Non-pigmented ciliary epithelial cell (primary cell): Measurements from ENCODE around the gene SMARCB1.
A peak's percentile ranks its signal among the peaks of the same experiment; 100 is the strongest.

ENCODE experiments used
- DNase-seq: peaks from one replicate; pipeline ENCODE4 v3.0.0-alpha.2; 2010; ENCODE audit warnings: low read depth

SMARCB1 gene

DNA sequence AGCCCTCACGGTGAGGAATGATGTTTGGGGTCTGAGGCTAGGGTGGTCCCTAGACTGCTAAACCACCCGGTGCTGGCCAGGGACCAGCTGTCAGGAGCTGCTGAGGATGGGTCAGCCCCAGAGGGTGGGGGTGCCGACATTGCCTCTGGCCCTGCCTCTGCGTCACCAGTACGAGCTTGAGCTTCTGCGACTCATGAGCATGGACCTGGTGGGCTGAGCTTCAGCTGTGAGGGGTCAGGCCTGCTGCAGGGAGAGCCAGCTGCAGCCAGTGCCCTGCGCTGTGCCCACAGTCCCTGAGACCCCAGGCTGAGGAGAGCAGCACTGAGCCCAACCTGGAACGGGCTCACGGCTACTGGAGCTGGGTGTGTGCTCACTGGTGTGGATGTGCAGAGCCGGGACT is 45.0 kb downstream of the SMARCB1 start:
- DNase-seq: no peak

DNA sequence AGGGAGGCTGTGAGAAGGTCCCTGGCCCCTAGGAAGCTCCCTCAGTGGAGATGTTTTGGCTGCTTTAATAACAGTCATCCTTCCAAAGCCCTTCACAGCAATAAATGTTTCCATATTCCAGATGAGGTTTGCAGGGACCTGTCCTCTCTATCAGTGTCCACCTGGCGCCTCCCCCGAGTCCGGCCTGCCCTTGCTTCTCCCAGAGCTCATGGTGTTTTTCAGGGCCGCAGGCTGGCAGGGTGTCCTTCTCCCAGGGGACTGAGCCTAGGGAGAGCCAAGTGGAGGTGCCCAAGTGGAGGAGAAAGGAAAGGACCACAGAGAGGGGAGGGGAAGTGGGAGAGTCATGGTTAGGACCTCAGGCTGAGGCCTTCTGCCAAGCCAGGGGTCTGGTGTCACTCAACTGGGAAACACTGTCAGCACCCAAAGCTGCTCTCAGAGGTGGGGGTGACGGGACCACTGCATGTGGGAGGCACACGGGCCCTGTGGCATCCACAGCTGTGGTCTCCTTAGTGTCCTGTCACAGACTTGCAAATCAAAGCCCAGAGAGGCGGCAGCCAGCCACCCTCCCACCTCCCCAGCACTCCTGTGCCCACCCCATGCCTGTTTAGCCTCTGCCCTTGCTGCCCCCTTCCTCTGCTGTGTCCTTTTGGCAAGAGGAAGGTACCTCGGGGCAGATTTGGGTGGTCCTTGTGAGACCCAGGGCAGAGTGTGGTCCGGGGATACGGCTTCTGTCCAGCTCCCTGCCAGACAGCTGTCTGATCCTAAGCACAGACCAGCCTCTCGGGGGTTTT is 45.7 kb downstream of the SMARCB1 start:
- no peak for DNase-seq

- DNase-seq: no peak
These were observed 46.4 kb downstream of the SMARCB1 start for GRCh38 chr22:23833017-23833751.

DNA sequence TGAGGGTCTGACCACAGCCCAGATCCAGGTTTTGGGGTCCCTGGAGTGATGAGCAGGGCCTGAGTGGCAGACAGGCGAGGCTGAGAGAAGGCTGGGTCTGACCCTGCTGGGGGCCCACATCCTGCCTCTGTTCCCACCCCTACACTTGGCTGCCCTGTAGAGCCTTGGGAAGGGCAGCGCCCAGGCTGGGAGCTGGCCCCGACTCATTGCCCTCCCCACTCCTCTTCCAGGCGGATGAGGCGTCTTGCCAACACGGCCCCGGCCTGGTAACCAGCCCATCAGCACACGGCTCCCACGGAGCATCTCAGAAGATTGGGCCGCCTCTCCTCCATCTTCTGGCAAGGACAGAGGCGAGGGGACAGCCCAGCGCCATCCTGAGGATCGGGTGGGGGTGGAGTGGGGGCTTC is 47.1 kb downstream of the SMARCB1 start:
- DNase-seq: no peak

- DNase-seq: no peak
These were observed 47.6 kb downstream of the SMARCB1 start for GRCh38 chr22:23834406-23834792.

- DNase-seq: no peak
These were observed 48.2 kb downstream of the SMARCB1 start for GRCh38 chr22:23834793-23835483.

- DNase-seq: no peak
These were observed 48.8 kb downstream of the SMARCB1 start for GRCh38 chr22:23835484-23836144.

- DNase-seq: no peak
These were observed 49.5 kb downstream of the SMARCB1 start for GRCh38 chr22:23836281-23836680.

DNA sequence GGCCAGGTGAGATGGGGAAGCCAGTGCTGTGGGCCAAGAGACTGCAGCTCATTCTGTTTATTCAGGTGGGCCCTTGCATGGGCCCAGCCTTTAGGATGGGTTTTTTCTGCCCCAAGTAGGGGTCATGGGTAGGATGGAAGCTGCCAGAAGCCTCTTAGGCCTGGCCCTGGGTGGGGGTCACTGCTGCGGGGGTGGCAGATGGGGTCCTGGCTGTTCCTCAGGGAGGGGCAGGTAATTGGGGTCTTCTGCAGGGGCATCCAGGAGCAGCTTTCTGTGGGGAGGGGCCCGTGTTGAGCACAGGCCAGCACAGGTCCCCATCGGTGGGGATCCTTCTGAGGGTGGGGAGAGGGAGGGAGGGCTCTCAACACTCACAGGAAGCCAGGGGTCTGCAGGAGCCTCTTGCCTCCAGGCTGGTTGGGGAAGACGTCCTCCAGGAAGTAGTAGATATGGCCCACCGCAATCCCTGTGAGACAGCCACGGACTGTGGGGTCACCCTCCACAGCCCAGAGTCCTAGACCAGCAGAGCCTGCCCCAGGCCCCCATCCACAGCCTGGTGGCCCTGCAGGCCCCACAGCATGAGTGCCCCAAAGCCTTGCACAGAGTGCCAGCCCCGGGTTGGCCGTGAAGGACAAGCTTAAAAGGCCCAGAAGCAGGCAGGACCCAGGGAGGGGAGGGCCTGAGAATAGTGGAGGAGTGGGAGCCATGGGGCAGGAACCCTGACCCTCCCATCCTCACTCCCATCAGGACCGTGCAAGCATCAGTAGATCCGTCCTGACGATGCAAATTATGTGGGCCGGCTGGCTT is 50.1 kb downstream of the SMARCB1 start:
- no peak for DNase-seq

DNA sequence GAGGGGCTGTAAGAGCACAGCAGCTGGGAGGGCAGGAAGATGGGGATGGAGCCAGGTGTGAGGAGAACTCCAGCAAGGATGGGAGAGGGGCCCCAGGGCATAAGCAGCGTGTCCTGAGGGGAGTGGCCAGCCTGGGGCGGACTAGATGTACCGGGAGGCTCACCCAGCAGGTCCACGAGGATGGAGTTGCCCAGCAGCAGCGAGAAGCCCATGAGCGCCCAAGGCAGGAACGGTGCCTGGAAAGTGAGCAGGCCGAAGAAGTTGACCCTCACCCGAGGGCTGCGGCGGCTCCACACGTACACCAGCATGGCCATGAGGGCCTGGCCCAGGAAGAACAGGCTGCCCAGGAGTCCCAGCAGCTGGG is 50.7 kb downstream of the SMARCB1 start:
- DNase-seq: no peak

- DNase-seq: no peak
These were observed 51.3 kb downstream of the SMARCB1 start for GRCh38 chr22:23837911-23838680.

DNA sequence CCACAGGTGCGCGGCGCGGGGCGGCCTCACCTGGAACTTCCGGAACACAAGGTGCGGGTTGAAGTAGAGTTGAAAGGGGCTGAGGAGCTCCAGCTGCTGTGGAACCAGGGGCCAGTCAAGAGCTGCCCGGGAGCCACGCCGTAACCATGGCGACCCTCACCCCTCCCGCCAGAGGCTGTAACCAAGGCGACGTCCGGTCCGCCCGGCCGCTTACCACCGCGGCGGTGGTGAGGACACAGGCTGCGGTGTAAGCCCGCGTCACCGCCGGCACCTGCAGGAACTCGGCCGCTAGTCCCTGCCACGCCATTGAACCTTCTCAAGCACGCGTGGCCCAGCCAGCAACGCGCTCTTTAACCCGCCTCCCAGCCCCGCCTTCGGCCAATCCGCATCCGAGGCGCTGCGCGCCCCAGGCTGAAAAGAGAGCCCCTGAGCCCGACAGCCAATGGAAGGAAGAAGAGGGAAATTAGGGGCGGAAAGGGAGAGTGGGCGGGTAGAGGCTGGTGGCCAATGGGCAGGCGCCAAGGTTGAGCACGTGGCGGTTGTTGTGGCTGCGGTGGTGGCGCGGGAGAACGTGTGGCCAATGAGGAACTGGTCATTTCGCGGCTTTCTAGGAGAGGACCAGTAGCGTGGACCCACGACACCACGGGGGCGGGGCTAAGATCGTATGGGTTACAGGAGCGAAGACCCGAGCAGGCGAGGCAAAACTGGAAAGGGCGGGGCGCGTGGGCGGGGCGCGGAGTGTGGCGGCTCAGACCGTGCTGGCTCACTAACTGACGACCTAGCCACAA is 52.1 kb downstream of the SMARCB1 start, which contains the start of gene DERL3:
Gene DERL3, minus strand, starts transcription at position 326 of the 788 bp plus-strand sequence. Its CDS starts 19 bp downstream, at position 307.
- peak; percentile 94 for DNase-seq

DNA sequence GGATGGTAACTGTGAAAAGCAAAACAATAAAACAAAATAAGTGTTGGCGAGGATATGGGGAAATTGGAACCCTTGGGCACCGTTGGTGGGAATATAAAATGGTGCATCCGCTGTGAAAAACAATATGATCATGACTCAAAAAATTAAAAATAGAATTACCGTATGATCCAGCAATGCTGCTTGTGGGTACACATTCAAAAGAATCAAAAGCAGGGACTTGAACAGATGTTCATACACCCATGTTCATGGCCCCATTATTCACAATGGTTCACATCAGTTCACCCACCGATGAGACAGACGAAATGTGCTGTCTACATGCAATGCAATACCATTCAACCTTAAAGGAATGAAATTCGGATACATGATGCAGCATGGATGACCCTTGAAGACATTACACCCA is 53.3 kb downstream of the SMARCB1 start:
- no peak for DNase-seq

- no peak for DNase-seq
These were observed 54.5 kb downstream of the SMARCB1 start for GRCh38 chr22:23841292-23841691.

GRCh38 chr22:23841736-23842445 is 55.1 kb downstream of the SMARCB1 start:
- no peak for DNase-seq

GRCh38 chr22:23842599-23842998 is 55.8 kb downstream of the SMARCB1 start:
- DNase-seq: no peak

- DNase-seq: no peak
These were observed 58.0 kb downstream of the SMARCB1 start for GRCh38 chr22:23844739-23845202.

- DNase-seq: no peak
These were observed 58.7 kb downstream of the SMARCB1 start for GRCh38 chr22:23845265-23846080.
